Neural progenitor cell (in vitro differentiated cells): ENCODE data around the gene NCBP3.

Experiments used
- EZH2 ChIP-seq: fragments of 200-600 bp; sonication (generic); IDR thresholded peaks from 2 replicates; pipeline ENCODE4 v1.6.1; 2017; ENCODE audit warnings: antibody characterized with exemption, mild to moderate bottlenecking, moderate library complexity
- TF ChIP-seq, protein P1 (sequence below): fragments of 200-600 bp; sonication (generic); IDR thresholded peaks from 2 replicates; pipeline ENCODE4 v1.5.1; 2017; ENCODE audit warnings: antibody characterized with exemption, mild to moderate bottlenecking

DNA sequence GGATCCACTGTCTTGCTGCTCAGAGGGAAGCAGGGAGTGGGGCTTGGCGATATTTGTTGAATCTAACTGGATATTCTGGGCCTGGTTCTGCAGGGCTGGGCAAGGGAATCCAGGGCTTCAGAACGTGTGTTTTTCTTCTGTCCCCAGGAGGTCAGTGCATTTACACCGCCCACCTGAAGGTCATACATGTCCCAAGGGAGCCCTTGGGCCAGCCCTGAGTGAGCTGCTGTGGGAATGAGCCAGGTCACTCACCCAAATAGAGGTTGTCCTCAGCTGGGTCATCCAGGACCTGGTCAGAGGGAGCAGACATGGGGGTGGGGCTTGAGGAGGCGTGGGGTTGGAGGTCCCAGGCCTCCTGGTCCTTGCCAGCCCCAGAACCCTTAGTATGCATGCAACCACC is 36.2 kb upstream of the NCBP3 start:
- TF ChIP-seq EZH2: no peak
- TF ChIP-seq, protein P1, sequence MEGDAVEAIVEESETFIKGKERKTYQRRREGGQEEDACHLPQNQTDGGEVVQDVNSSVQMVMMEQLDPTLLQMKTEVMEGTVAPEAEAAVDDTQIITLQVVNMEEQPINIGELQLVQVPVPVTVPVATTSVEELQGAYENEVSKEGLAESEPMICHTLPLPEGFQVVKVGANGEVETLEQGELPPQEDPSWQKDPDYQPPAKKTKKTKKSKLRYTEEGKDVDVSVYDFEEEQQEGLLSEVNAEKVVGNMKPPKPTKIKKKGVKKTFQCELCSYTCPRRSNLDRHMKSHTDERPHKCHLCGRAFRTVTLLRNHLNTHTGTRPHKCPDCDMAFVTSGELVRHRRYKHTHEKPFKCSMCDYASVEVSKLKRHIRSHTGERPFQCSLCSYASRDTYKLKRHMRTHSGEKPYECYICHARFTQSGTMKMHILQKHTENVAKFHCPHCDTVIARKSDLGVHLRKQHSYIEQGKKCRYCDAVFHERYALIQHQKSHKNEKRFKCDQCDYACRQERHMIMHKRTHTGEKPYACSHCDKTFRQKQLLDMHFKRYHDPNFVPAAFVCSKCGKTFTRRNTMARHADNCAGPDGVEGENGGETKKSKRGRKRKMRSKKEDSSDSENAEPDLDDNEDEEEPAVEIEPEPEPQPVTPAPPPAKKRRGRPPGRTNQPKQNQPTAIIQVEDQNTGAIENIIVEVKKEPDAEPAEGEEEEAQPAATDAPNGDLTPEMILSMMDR: no peak
